CD1c-positive myeloid dendritic cell (primary cell): ENCODE measurements around the gene TGFBR2.

Source experiments
- DNase-seq: peaks from one replicate; pipeline ENCODE4 v3.0.0-alpha.2; 2016; ENCODE audit errors: extremely low spot score

TGFBR2 gene

GRCh38 chr3:30719536-30719935, 113.1 kb downstream of the TGFBR2 start:
- no peak for DNase-seq

DNA sequence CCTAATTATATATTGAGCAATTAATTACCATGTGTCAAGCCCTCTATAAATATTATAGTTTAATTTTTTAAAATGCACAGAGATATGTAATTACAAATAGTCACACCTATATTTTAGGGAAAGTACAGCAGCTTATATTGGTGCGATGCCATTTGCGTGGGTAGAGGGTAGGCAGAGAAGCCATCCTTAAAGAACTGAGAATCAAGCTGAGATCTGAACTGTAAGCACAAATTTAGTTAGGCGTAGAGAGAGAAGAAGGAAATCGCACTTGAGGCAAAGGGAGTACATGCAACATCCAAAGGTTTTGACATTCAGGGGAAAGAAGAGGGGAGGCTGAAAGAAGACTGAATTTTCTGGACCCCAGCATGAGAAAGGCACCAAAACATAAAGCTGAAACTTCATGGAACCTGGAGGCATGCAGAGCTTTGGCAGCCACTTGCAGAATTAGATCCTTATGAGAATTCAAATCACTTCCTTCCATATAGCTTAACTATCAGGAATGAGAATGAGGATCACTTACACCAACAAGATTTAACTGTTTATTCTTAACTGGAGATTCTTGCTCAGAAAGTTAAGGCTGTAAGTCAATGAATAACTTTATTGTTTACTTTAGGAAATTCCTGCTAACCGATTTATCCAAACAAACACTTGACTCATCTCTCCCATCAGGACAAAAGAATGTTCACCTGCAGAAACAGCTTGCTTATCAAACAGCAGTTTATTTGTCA, 114.3 kb downstream of the TGFBR2 start:
- no peak for DNase-seq

DNA sequence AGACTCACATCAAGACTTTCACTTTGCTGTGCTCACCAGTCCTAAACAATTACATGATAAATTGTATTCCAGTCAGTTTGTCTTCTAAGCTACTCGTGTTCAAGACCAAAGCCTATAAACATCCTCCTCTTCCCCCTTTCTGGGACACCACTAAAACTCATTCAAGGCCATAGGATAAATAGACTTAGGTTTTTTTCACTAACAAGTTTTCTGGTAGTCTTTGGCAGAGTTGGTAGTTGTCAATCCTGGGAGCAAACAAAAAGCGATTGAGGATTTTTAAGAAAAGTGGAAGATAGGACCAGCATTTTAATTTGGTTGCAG, 114.9 kb downstream of the TGFBR2 start:
- DNase-seq, result no peak

DNA sequence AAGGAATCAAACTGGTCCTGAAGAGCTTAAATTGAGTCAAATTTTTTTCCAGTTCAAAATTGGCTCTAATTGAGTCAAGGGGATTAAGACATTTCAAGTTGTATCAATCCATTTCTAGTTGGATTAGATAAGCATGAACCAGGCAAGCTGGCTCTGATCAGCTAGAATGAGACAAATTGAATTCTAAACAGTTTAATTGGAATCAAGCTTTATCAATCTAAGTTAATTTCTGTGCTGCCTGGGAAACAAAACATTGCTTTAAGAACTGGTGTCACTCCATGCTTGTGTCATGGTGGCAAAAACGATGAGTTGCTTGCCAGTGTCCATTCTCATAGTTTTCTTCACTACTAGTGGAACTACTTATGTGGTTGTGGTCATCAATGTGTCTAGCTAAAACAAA, 116.8 kb downstream of the TGFBR2 start:
- DNase-seq, result no peak

GRCh38 chr3:30724863-30725262, 118.5 kb downstream of the TGFBR2 start:
- no peak for DNase-seq

- DNase-seq, result no peak
These were observed 121.7 kb downstream of the TGFBR2 start for GRCh38 chr3:30728143-30728542.

- DNase-seq, result no peak
These were observed 123.1 kb downstream of the TGFBR2 start for GRCh38 chr3:30729512-30729911.

- DNase-seq, result no peak
These were observed 123.5 kb downstream of the TGFBR2 start for GRCh38 chr3:30729936-30730335.

GRCh38 chr3:30730967-30731366, 124.6 kb downstream of the TGFBR2 start:
- DNase-seq, result no peak

DNA sequence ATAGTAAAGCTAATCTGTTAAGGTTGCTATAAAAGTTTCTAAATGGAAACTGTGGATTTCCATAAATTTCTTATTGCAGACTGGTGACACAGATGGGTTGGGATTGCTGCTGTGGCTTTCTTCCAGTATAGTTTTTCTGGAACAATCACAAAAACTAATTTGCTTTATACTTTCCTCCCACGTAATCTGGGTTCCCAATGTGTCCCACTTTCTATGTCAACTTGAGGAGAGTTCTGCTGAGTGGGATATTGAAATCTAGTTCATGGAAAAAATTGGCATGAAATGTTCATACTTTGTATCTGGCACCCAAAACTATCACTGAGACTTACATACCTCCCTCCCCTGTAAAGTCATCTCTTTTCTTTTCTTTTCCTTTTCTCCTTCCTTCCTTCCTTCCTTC, 126.8 kb downstream of the TGFBR2 start:
- no peak for DNase-seq

GRCh38 chr3:30733696-30734095, 127.3 kb downstream of the TGFBR2 start:
- DNase-seq, result no peak

DNA sequence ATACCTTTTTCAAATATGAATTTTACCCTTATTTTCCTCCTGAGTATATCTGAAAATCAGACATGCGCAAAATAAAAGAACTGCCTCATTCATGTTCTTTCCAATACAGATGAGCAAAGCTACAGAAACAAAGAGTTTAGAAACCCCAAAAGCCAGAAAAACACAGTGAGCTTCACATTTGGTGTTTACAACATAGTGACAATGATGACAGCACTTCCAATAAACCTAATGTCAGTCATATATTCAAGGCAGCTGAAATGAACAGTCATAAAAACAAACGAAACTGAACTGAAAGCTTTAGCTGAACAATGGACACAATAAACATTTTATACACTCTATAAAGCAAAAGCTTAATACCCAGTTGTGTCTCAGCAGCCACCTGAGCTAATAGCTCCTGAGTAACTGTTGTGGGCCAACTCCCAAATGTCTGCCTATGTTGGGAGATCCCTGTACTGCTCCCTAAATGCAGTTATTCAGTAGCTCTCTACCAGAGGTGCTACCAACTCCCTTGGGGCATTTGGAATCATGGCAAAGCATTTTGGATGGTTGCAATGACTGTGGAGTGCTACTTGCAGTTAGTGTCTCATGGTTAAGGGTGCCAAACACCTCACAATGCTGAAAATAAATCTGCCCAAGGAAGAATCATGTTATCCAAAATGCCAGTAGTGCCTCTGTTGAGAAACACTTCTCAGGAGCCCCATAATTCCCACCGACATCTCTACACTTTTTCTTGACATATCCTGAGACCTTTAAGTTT, 131.5 kb downstream of the TGFBR2 start:
- no peak for DNase-seq

DNA sequence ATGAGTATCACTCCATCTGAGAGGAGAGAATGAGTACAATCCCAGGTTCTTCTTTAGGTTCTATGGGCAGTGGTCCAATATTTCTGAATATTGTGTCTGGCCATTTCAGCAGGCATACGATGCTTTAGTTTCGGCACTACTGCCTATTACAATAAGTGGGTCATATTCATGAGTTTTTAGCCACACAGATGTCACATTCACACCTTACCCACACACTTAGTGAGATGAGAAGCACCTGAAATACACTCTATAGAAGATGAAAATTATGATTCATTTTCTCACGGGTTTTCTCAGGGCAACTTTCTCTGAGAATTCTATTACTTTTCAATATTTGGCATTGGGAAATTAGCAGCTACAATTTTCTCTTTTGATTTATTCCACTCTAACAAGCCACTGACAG, 132.2 kb downstream of the TGFBR2 start:
- no peak for DNase-seq

GRCh38 chr3:30741889-30742288, 135.5 kb downstream of the TGFBR2 start:
- no peak for DNase-seq

GRCh38 chr3:30742796-30743619, 136.6 kb downstream of the TGFBR2 start:
- DNase-seq, result no peak
